Measurements from ENCODE around the gene PAQR6. TPM values are rescaled to one million over a fixed set of nuclear protein-coding genes. Genes with fewer than 3 reads are reported as not detected.

The PAQR6 gene
- total RNA-seq, 4 donors from 2014 or later: 4.5 to 18.5 (median 7.2) TPM

- no peak for TF ChIP-seq CTCF (IDR thresholded peaks at IDR 0.05)
- no peak for TF ChIP-seq POLR2A (IDR thresholded peaks at IDR 0.05)
- TF ChIP-seq POLR2AphosphoS5 (IDR thresholded peaks at IDR 0.05): no peak
- TF ChIP-seq EP300 (IDR thresholded peaks at IDR 0.05): no peak
- Histone ChIP-seq H3K36me3 (peaks cover 62% of the 10 kb centered on the region), H3K9me3 (no peaks in the 10 kb centered on the region), H3K4me3 (no peak overlapping the region), H3K27me3 (no peaks in the 10 kb centered on the region), H3K4me1 (peaks cover 5% of the 10 kb centered on the region), H3K27ac (no peak overlapping the region)
- no peak for DNase-seq (ENCODE audit: low spot score in 2 of 2)
- 60% methylated on average over 5 of the region's 5 CpGs for WGBS
Observed at GRCh38 chr1:156233426-156234127, 14.3 kb downstream of the PAQR6 start.

- Histone ChIP-seq H3K27me3 (no peaks in the 10 kb centered on the region), H3K36me3 (peaks cover 58% of the 10 kb centered on the region), H3K4me1 (peaks cover 5% of the 10 kb centered on the region), H3K9me3 (no peaks in the 10 kb centered on the region), H3K27ac (no peak overlapping the region), H3K4me3 (no peak overlapping the region)
- 84% methylated on average over 12 of the region's 12 CpGs for WGBS
- TF ChIP-seq POLR2AphosphoS5 (IDR thresholded peaks at IDR 0.05) (no peak), EP300 (IDR thresholded peaks at IDR 0.05) (no peak), CTCF (IDR thresholded peaks at IDR 0.05) (no peak), POLR2A (IDR thresholded peaks at IDR 0.05) (no peak)
- no peak for DNase-seq (ENCODE audit: low spot score in 2 of 2)
Observed at GRCh38 chr1:156232201-156232894, 15.5 kb downstream of the PAQR6 start.

GRCh38 chr1:156230473-156230837 is 17.4 kb downstream of the PAQR6 start:
- peaks cover 4% of the 10 kb centered on the region for H3K4me1 ChIP-seq
- no peaks in the 10 kb centered on the region for H3K9me3 ChIP-seq
- TF ChIP-seq EP300 (IDR thresholded peaks at IDR 0.05) (no peak), CTCF (IDR thresholded peaks at IDR 0.05) (no peak), POLR2AphosphoS5 (IDR thresholded peaks at IDR 0.05) (no peak), POLR2A (IDR thresholded peaks at IDR 0.05) (no peak)
- no peak overlapping the region for H3K27ac ChIP-seq
- 89% methylated on average over 1 of the region's 1 CpG for WGBS
- no peak overlapping the region for H3K4me3 ChIP-seq
- peaks cover 53% of the 10 kb centered on the region for H3K36me3 ChIP-seq
- no peaks in the 10 kb centered on the region for H3K27me3 ChIP-seq
- DNase-seq (ENCODE audit: low spot score in 2 of 2): no peak

DNA sequence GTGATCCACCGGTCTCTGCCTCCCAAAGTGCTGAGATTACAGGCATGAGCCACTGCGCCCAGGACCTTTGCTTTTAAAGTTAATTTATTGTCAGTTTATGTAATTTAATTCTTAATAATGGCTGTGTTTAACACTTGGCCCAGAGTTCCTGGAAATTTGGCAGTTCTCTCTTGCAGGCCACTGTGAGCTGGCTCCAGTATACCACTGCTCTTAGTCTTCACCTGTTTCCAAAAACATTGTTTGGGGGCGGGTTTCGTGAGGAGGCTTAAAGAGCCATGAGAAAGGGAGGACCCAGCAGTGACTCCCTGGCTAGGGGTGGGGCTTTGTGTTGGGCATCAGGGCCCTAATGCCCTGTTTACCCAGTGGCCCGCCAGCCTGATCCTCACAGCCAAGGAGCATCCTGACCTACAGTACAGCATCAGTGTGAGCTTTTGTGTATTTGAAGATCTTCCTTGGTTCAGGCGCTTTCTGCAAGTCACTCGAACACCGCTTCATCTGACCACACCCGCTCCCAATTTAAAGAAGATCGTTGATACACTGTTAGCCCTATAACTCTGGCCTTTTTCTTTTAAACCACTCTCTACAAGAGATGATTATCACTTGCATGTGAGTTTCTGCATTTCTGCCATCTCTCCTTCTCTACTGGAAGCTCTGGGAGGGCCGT is 17.9 kb downstream of the PAQR6 start:
- H3K9me3 ChIP-seq: no peaks in the 10 kb centered on the region
- no peak overlapping the region for H3K4me3 ChIP-seq
- no peaks in the 10 kb centered on the region for H3K27me3 ChIP-seq
- peaks cover 50% of the 10 kb centered on the region for H3K36me3 ChIP-seq
- WGBS: 88% methylated on average over 11 of the region's 11 CpGs
- TF ChIP-seq POLR2AphosphoS5 (IDR thresholded peaks at IDR 0.05) (no peak), CTCF (IDR thresholded peaks at IDR 0.05) (no peak), POLR2A (IDR thresholded peaks at IDR 0.05) (no peak), EP300 (IDR thresholded peaks at IDR 0.05) (no peak)
- H3K4me1 ChIP-seq: peaks cover 6% of the 10 kb centered on the region
- DNase-seq (ENCODE audit: low spot score in 2 of 2): no peak
- H3K27ac ChIP-seq: no peak overlapping the region

DNA sequence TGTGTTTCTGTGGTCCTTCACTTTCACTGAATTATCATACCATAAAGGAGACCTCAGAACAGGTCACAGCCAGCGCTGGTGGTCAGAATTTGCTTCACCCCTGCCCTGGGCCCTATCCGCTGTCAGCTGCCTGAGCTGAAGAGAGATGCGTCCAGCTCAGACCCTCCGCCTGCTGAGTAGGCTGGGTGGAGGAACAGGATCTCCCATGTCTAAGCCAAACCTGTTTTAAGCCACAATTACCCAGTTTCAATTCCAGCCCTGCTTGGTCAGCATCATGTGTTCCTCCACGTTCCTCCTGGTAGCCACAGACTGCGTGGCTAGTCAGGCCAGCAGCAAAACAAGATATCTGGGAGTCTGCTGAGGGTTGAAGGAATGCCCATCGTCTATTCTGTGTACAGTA is 19.4 kb downstream of the PAQR6 start:
- Histone ChIP-seq H3K27ac (no peak overlapping the region), H3K4me3 (no peak overlapping the region), H3K36me3 (peaks cover 38% of the 10 kb centered on the region), H3K4me1 (peaks cover 6% of the 10 kb centered on the region), H3K9me3 (no peaks in the 10 kb centered on the region), H3K27me3 (no peaks in the 10 kb centered on the region)
- TF ChIP-seq EP300 (IDR thresholded peaks at IDR 0.05) (no peak), CTCF (IDR thresholded peaks at IDR 0.05) (no peak), POLR2A (IDR thresholded peaks at IDR 0.05) (no peak), POLR2AphosphoS5 (IDR thresholded peaks at IDR 0.05) (no peak)
- WGBS: 86% methylated on average over 7 of the region's 7 CpGs
- DNase-seq (ENCODE audit: low spot score in 2 of 2): no peak
